ENCODE data around the gene EPC1.

DNA sequence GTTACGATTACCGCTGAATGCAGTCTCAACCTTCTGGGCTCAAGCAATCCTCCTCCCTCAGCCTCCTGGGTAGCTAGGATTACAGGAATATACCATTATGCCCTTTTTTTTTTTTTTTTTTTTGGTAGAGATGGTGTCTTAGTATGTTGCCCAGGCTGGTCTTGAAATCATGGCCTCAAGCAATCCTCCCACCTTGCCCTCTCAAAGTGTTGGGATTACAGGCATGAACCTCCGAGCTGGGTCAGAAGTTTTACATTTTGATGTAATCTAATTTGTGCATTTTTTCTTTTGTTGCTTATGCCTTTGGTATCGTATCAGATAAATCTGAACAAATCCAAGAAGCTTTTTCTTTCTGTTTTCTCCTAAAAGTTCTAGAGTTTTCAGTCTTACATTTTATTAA, 87.4 kb downstream of the EPC1 start:
- TF ChIP-seq POLR2A (IDR thresholded peaks at IDR 0.05; ENCODE audit: low read length) (no peak), GATA1 (IDR thresholded peaks at IDR 0.05; ENCODE audit: low read depth, low read length) (no peak)
